K562 treated with DMSO at 1 percent for 12 hours (cell line): ENCODE results near the gene AMBRA1. TPM values are rescaled to one million over a fixed set of nuclear protein-coding genes. Genes with fewer than 3 reads are reported as not detected.

Experiments used
- total RNA-seq: library from RNA; unstranded; fragments of 300-600 nt; gene quantifications from 2 replicates; pipeline ENCODE4 v1.2.3, GENCODE V29; 2022; ENCODE audit not compliant: insufficient read depth

Gene AMBRA1, protein sequence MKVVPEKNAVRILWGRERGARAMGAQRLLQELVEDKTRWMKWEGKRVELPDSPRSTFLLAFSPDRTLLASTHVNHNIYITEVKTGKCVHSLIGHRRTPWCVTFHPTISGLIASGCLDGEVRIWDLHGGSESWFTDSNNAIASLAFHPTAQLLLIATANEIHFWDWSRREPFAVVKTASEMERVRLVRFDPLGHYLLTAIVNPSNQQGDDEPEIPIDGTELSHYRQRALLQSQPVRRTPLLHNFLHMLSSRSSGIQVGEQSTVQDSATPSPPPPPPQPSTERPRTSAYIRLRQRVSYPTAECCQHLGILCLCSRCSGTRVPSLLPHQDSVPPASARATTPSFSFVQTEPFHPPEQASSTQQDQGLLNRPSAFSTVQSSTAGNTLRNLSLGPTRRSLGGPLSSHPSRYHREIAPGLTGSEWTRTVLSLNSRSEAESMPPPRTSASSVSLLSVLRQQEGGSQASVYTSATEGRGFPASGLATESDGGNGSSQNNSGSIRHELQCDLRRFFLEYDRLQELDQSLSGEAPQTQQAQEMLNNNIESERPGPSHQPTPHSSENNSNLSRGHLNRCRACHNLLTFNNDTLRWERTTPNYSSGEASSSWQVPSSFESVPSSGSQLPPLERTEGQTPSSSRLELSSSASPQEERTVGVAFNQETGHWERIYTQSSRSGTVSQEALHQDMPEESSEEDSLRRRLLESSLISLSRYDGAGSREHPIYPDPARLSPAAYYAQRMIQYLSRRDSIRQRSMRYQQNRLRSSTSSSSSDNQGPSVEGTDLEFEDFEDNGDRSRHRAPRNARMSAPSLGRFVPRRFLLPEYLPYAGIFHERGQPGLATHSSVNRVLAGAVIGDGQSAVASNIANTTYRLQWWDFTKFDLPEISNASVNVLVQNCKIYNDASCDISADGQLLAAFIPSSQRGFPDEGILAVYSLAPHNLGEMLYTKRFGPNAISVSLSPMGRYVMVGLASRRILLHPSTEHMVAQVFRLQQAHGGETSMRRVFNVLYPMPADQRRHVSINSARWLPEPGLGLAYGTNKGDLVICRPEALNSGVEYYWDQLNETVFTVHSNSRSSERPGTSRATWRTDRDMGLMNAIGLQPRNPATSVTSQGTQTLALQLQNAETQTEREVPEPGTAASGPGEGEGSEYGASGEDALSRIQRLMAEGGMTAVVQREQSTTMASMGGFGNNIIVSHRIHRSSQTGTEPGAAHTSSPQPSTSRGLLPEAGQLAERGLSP (N-terminal part only)
- 18.6 and 38.8 TPM in 2 replicates for total RNA-seq

DNA sequence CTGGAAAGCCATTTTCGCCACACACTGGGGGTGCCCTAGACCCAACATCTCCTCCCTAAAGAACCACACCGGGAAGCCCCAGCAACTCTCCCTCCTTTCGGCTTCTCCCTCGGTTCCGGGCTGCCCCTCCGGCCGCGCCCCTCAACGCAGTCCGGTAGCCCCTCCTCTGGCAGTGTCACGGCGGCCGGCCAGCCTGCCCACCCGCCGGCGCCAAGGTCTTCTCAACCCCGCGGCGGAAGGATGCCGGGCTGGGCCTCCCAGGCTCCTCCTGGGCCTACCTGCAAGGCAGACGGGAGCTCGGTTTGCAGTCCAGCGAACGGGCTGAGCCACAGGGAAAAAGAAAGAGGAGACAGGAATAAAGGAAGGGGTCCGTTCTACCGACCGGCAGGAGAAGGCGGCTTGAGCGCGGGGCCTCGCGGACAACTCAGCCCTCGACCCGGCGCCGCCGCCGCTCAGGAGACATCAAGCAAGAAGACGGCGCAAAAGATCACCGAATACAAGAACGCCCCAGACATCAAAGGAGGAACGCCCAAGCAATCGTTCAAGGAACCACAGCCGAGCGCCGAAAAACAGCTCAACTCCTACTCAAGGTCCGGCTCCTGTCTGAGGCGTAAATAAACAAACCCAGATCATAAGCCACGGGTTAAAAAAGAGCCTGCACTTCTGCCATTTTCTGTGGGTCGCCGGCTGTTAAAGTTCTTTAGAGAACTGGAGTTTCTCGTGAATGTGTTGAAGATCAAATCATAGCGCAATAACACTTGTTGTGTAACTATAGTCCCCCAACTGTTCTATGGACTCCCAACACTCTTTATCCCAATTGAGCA is at the start of gene AMBRA1:
Gene AMBRA1, minus strand, starts transcription at position 474 of the 824 bp plus-strand sequence. CDS start 45,643 bp downstream, outside the sequence.

DNA sequence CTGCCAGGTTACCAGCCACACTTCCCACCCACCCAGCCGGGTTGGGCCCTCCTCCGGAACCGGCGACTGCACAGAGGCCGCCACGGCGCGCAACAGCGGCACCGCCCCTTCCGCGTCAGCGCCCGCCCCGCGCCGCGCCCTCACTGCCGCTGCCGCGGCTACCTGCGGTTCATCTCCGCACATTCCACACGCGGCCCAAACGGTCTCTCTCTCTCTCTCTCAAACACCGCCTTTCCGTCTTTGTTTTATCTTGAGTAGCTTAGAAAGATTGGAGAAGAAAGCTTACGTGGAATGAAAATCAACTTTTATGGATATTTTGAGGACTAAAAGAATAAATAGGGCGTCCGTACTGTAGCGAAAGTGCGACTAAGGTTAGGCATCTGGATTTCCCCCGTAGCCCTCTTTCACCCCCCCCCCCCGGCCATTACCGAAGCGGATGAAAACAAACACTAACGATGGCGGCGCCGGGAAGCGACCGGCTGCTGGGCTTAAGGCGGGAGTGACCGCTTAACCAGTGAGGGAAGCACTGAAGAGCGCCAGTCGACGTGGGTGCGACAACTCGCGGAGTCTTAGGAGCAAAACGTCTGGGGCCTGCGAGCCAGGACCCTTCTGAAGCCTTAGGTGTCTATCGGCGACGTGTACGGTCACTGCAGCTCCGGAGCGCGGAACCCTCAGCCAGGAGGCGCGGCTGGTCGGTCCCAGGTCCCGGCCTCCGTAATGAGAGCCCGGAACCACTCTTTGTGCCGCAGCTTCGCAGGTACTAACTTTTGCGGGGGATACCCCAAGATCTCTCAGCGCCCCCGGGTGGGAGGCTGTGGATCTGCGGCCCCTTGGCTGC is 23.5 kb upstream of the AMBRA1 start, which contains the start of the genes ATG13 and HARBI1:
Gene ATG13, plus strand, starts transcription at position 420 of the 838 bp plus-strand sequence. CDS start 26,739 bp downstream, outside the sequence.
Gene HARBI1, minus strand, starts transcription at position 94 of the 838 bp plus-strand sequence. CDS start 990 bp downstream, outside the sequence.

DNA sequence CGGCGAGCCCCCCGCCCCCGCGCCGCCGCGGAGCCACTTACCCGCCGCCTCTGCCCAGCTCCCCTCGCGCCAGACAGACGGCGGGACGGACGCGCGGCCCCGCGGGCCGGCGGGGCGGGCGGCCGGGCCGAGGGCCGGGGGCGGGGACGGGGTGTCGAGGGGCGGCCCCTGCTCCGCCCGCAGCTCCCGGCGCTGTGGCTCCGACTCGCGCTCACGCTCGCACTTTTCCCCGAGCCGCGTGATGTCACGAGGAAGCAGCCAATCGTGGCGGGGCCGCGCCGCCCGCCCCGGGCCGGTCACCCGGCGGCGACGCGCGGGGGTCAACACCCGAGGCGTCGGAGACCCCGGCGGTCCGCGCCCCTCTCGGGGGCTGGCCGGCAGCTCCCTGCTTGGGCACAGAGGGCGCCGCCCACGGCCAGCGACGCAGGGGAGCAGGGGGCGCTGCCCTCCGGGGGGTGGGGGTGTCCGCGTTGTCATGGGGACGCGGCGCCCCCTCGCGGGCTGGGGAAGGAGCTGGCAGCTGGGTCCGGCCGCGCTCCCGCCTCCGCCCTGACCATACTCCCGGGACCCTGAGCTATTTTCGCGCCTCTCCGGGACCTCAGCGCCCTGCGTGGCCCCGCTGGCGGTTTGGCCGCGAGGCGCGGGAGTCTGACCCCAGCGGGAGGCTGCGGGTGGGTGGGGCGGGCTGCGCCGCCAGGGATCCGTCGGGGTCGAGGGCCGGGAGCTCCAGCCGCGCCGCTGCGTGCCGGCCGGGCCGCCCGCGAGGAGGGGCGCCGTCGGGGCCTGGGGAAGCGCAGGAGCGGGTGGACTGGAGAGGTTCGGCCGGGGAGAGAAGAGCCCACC is 202.0 kb downstream of the AMBRA1 start, which contains the start of gene CHRM4:
Gene CHRM4, minus strand, starts transcription at position 199 of the 843 bp plus-strand sequence. CDS start 5,219 bp downstream, outside the sequence.

DNA sequence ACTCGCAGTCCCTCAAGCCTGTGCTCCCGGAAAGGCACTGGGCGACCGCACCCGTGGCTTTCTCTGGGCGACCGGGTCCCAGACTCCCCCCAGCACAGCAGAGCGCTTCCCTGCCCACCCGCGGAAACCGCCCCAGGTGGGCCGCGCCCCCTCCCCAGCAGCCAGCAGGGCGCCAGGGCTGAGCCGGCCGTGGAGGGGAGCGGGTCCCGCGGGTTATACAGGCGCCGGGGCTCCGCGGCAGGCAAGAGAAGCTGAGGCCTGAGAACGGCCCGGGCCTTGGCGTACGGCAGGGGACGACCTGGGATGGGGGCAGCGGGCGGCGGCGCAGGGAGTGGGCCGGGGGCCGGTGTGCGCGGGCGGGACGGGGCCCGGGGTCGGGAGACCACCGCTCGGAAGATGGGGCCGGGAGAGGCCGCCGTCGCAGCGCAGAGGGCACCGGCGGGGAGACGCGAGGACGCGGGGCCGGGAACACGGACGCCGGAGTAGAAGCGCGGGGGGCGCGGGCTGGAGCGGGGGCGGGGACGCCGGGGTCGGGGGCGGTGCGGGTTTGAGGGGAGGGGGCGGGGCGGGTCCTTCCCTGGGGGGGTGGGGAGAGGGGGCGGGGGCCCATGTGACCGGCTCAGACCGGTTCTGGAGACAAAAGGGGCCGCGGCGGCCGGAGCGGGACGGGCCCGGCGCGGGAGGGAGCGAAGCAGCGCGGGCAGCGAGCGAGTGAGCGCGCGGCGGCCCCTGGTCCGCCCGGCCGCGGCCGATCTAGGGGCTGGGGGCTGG is 212.6 kb downstream of the AMBRA1 start, which contains the start of gene MDK:
Gene MDK, plus strand, starts transcription at position 622 of the 771 bp plus-strand sequence. CDS start 389 bp downstream, outside the sequence.

DNA sequence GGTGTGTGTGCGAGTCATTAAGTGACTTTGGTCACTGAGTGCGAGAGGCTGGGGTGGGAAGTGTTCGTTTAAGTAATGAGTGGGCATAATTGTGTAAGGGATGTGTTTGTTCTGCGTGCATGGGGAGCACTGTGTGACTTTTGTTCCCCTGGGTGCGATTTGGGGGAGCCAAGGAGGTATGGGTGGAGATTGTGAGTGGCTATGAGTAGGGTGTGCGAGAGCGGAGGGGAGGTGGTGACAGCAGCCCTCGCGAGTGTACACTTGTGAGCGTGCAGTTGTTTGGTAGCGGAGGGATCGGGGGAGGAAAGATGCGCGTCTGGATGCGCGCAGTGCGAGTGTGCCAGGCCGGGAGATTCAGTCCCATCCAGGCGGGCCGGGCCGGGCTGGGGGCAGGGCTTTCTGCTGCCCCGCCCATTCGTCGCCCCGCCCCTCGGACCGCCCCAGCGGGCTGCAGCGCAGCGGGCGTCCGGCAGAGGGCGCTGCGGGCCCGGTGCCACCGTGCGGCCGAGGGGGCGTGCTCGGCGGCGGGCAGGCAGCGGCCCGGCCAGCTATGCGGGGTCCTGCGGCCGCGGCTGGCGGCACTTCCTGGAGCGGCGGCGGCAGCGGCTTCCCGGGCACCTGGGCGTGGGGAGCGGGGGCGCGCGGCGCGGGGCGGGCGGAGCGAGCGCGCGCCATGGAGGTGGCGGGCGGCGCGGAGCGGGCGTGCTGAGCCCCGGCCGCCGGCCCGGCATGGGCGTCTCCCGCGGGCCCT is 246.8 kb downstream of the AMBRA1 start, which contains the start of gene DGKZ:
Gene DGKZ, plus strand, starts transcription at position 578 of the 751 bp plus-strand sequence. CDS start 197 bp downstream, outside the sequence.

Other genes starting within 250 kb of the AMBRA1 start
- 55.5 and 84.0 TPM in 2 replicates for gene DGKZ, start 246.6 kb downstream of the AMBRA1 start, total RNA-seq
- 191 and 236 TPM in 2 replicates for gene MDK, start 212.4 kb downstream of the AMBRA1 start, total RNA-seq
- 0.78 TPM in 1 of 2 replicates, not detected in the other for gene CHRM4, start 202.2 kb downstream of the AMBRA1 start, total RNA-seq
- gene HARBI1, start 23.2 kb upstream of the AMBRA1 start, total RNA-seq, result 5.3 and 19.6 TPM in 2 replicates
- 32.7 and 57.2 TPM in 2 replicates for gene ATG13, start 23.5 kb upstream of the AMBRA1 start, total RNA-seq
- gene ARHGAP1, start 106.6 kb upstream of the AMBRA1 start, total RNA-seq, result 12.3 and 26.3 TPM in 2 replicates
- 11.5 and 14.0 TPM in 2 replicates for gene ZNF408, start 107.0 kb upstream of the AMBRA1 start, total RNA-seq
- not detected in 2 replicates for gene F2, start 125.2 kb upstream of the AMBRA1 start, total RNA-seq